B cell (primary cell): ENCODE data around the gene IFT122. TPM values are rescaled to one million over a fixed set of nuclear protein-coding genes. Genes with fewer than 3 reads are reported as not detected.
"Not testable (repeated sequence)": the region's sequence is repeated elsewhere in the genome, so short reads cannot be mapped to it uniquely, and the experiment has no call there.

Experiments used
- ATAC-seq: fragments of 200-7000 bp; cut with Tn5 transposase; one replicate; pipeline ENCODE4 v1.10.0; 2021; ENCODE audit warnings: low read depth, mild to moderate bottlenecking, moderate number of reproducible peaks, moderate library complexity
- CTCF ChIA-PET: fragments of 350-600 bp; sonication (Branson Sonifier 250); formaldehyde crosslinking; loops from one replicate; lab custom pipeline; 2021; ENCODE audit warnings: antibody characterized with exemption, inconsistent platforms; lab: Charles Lee
- POLR2A ChIA-PET: fragments of 350-600 bp; sonication (Branson Sonifier 250); formaldehyde crosslinking; loops from one replicate; lab custom pipeline; 2021; ENCODE audit warnings: antibody characterized with exemption; lab: Charles Lee
- DNase-seq: peaks from one replicate; pipeline ENCODE4 v3.0.0; 2013
- H2AFZ ChIP-seq: 2 replicates; pipeline ENCODE4 v1.6.1; 2012; ENCODE audit warnings: mild to moderate bottlenecking, low read depth, low read length; ENCODE audit not compliant: insufficient read depth, poor library complexity, severe bottlenecking
- H3K27ac ChIP-seq, 2 donors: 1 replicate in 1 of 2; 2 replicates in 1 of 2; pipeline ENCODE4 v1.5.1; 2012 to 2013; ENCODE audit warnings: low read length in 2 of 2, mild to moderate bottlenecking in 2 of 2, moderate library complexity in 1 of 2
- H3K27me3 ChIP-seq, 4 experiments: fragments of 200-600 bp in 1 of 4; sonication (generic) in 1 of 4; replicated peaks in 1 of 4; 1 replicate in 2 of 4; 2 replicates in 2 of 4; pipeline versions ENCODE4 v1.6.1 to v1.7.0; 2013 to 2016; ENCODE audit warnings: low read length in 3 of 4, mild to moderate bottlenecking in 2 of 4, mixed read lengths in 1 of 4, moderate library complexity in 1 of 4; ENCODE audit not compliant: insufficient read depth in 4 of 4, control insufficient read depth in 3 of 4; ENCODE audit errors: control extremely low read depth in 1 of 4
- H3K36me3 ChIP-seq, 2 experiments: replicated peaks in 1 of 2; 1 replicate in 1 of 2; 2 replicates in 1 of 2; pipeline versions ENCODE4 v1.6.1 to v1.7.1; 2013; ENCODE audit warnings: low read length in 1 of 2; ENCODE audit not compliant: insufficient read depth in 2 of 2, control insufficient read depth in 1 of 2; ENCODE audit errors: control extremely low read depth in 1 of 2, extremely low read depth in 1 of 2
- H3K4me1 ChIP-seq, 2 donors: fragments of 200-600 bp in 1 of 2; sonication (generic) in 1 of 2; 1 replicate in 1 of 2; 2 replicates in 1 of 2; pipeline versions ENCODE4 v1.5.1 to v1.6.1; 2013 to 2017; ENCODE audit warnings: low read length in 2 of 2; ENCODE audit not compliant: control insufficient read depth in 2 of 2, insufficient read depth in 2 of 2
- H3K4me2 ChIP-seq: replicated peaks from 2 replicates; pipeline ENCODE3; 2012; ENCODE audit warnings: mild to moderate bottlenecking, low read depth, low read length; ENCODE audit not compliant: poor library complexity, severe bottlenecking
- H3K4me3 ChIP-seq, 5 experiments: fragments of 200-600 bp in 1 of 5; sonication (generic) in 1 of 5; 1 replicate in 3 of 5; 2 replicates in 2 of 5; pipeline versions ENCODE4 v1.5.1 to v1.7.0; 2011 to 2016; ENCODE audit warnings: low read length in 4 of 5, mild to moderate bottlenecking in 4 of 5, low read depth in 2 of 5, control low read depth in 1 of 5, moderate library complexity in 1 of 5; ENCODE audit not compliant: insufficient read depth in 1 of 5; ENCODE audit errors: control extremely low read depth in 1 of 5, extremely low read depth in 1 of 5
- H3K79me2 ChIP-seq: fragments of 200-600 bp; sonication (generic); one replicate; pipeline ENCODE4 v1.6.0; 2016; ENCODE audit warnings: low read length; ENCODE audit not compliant: control insufficient read depth, insufficient read depth
- H3K9ac ChIP-seq: fragments of 200-600 bp; sonication (generic); 2 replicates; pipeline ENCODE4 v1.6.1; 2017; ENCODE audit warnings: mild to moderate bottlenecking, low read length, moderate library complexity
- H3K9me3 ChIP-seq, 3 donors: one replicate each; pipeline versions ENCODE4 v1.6.1 to v1.7.1; 2013; ENCODE audit warnings: low read length in 2 of 3; ENCODE audit not compliant: control insufficient read depth in 2 of 3, insufficient read depth in 1 of 3; ENCODE audit errors: control extremely low read depth in 1 of 3
- H4K20me1 ChIP-seq: 2 replicates; pipeline ENCODE4 v1.6.0; 2012; ENCODE audit warnings: mild to moderate bottlenecking, low read length; ENCODE audit not compliant: insufficient read depth, control insufficient read depth, poor library complexity, severe bottlenecking
- H3K27ac Mint-ChIP-seq: one replicate; pipeline ENCODE4 v1.8.0; 2021; ENCODE audit warnings: mixed read lengths
- H3K27me3 Mint-ChIP-seq: one replicate; pipeline ENCODE4 v1.8.0; 2021; ENCODE audit warnings: mixed read lengths
- H3K4me1 Mint-ChIP-seq: one replicate; pipeline ENCODE4 v1.8.0; 2021; ENCODE audit warnings: mixed read lengths
- H3K4me3 Mint-ChIP-seq: one replicate; pipeline ENCODE4 v1.8.0; 2021; ENCODE audit warnings: mixed read lengths
- H3K9me3 Mint-ChIP-seq: one replicate; pipeline ENCODE4 v1.8.0; 2022; ENCODE audit warnings: mixed read lengths; ENCODE audit not compliant: insufficient read depth
- EZH2 ChIP-seq: IDR thresholded peaks from 2 replicates; pipeline ENCODE4 v1.6.1; 2012; ENCODE audit warnings: borderline replicate concordance, low read depth, mild to moderate bottlenecking, moderate library complexity, low read length; ENCODE audit not compliant: insufficient read depth, poor library complexity, severe bottlenecking
- WGBS: methylation state at CpG from one replicate; pipeline ENCODE4 v1.1.5; 2013; ENCODE audit warnings: missing lambda C conversion rate; ENCODE audit not compliant: insufficient coverage; 5-methylcytosine and 5-hydroxymethylcytosine counted together
- intact Hi-C: fragments of 100-400 bp; cut with micrococcal nuclease; formaldehyde crosslinking; loops from one replicate; pipeline ENCODE4 v1.10.0; 2022
- polyA plus RNA-seq: library from polyadenylated mRNA; depleted of rRNA; stranded (reverse); fragments of >200 nt; gene quantifications from 2 replicates; pipeline ENCODE4 v1.2.3, GENCODE V29; 2012
- total RNA-seq, 2 donors: library from RNA; stranded (reverse); fragments of 120-200 nt in 1 of 2; gene quantifications; 1 replicate in 1 of 2; 2 replicates in 1 of 2; pipeline versions ENCODE4 v1.2.3 to v1.2.4, GENCODE V29; 2013 to 2022
- TF ChIP-seq, protein P1 (sequence below): fragments of 200-600 bp; IDR thresholded peaks from one replicate; pipeline ENCODE4 v1.8.0; 2022; ENCODE audit warnings: antibody characterized with exemption, mild to moderate bottlenecking

IFT122 gene
- total and polyA plus RNA-seq, 2 donors (not counting 1 experiment from before 2014, with no cell fraction given): 14.0 to 34.3 TPM

DNA sequence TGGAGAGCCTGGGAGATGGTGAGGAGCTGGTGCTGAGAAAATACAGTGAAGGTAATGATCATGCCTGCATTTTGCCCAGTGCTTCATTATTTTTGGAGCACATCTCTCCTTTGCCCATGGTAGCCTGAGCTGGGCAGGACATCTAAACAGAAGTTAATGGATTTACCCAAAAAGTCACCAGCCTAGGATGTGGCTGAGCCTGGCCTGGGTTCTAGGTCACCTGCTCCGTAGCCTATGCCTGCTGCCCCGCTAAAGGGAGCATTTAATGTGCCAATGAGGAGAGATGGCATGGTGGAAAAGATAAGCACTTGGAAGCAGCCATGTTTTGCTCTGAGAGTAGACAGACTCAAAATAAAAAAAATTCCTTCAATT lies 46.6 kb downstream of the IFT122 start:
- POLR2A ChIA-PET: no interaction called here
- peaks cover 0 to 3% of the 10 kb centered on the region in 2 donors for H3K4me1 ChIP-seq

DNA sequence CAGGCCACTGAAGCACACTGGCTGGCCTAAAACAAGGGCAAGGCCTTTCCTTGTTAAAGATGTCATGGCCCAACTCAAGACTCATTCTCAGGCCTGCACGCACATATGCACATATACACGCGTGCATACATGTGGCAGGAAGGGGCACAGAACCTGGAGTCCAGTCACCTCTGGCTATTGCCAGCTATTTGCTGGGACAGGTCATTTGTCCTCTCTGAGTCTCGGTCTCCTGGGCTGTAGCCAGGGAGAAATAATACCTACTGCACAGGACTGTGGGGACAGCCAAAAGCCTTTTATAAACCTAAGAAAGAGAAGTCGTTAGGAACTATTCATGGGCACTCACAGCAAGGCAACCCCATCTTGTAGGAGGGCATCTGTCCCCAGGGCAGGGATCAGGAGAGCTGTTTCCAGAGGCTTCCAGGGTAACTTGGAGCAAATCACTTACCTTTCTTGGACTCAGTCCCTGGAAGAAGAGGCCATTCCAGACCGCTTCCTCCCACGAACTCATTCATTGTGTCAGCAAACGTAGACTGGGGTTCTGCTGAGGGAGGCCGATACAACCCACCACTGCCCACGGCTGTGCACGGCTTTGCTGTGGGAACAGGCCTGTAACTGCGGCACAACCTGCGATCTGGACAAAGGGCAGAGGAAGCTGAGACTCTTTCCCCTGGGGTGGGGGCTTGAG lies 47.3 kb downstream of the IFT122 start:
- Mint-ChIP-seq H3K4me3 (no peak overlapping the region), H3K27me3 (no peaks in the 10 kb centered on the region), H3K27ac (no peak overlapping the region), H3K4me1 (peaks cover 2% of the 10 kb centered on the region), H3K9me3 (no peaks in the 10 kb centered on the region)
- DNase-seq: no peak
- H3K9me3 ChIP-seq: no peaks in the 10 kb centered on the region
- no peak overlapping the region for H3K4me3 ChIP-seq
- H3K4me2 ChIP-seq: no peak overlapping the region
- no peaks in the 10 kb centered on the region for H4K20me1 ChIP-seq
- no peak overlapping the region for H3K9ac ChIP-seq
- no peaks in the 10 kb centered on the region for H3K27me3 ChIP-seq
- WGBS: 98% methylated on average over 11 of the region's 13 CpGs
- TF ChIP-seq EZH2: no peak
- TF ChIP-seq, protein P1, sequence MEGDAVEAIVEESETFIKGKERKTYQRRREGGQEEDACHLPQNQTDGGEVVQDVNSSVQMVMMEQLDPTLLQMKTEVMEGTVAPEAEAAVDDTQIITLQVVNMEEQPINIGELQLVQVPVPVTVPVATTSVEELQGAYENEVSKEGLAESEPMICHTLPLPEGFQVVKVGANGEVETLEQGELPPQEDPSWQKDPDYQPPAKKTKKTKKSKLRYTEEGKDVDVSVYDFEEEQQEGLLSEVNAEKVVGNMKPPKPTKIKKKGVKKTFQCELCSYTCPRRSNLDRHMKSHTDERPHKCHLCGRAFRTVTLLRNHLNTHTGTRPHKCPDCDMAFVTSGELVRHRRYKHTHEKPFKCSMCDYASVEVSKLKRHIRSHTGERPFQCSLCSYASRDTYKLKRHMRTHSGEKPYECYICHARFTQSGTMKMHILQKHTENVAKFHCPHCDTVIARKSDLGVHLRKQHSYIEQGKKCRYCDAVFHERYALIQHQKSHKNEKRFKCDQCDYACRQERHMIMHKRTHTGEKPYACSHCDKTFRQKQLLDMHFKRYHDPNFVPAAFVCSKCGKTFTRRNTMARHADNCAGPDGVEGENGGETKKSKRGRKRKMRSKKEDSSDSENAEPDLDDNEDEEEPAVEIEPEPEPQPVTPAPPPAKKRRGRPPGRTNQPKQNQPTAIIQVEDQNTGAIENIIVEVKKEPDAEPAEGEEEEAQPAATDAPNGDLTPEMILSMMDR: no peak
- H3K36me3 ChIP-seq: peaks cover 0 to 2% of the 10 kb centered on the region in 2 experiments
- intact Hi-C loops: no loop called here
- H3K79me2 ChIP-seq: no peaks in the 10 kb centered on the region
- no peak overlapping the region for H2AFZ ChIP-seq
- ChIA-PET CTCF (interaction anchor here (0.6 to 3.0 kb wide), 5 partner anchors 38 to 349 kb away, joined by 3 to 15 read pairs (median 3); no protein-coding TSS in a partner anchor), POLR2A (no interaction called here)
- H3K27ac ChIP-seq: no peak overlapping the region
- H3K4me1 ChIP-seq: peaks cover 0 to 3% of the 10 kb centered on the region in 2 donors
- no peak for ATAC-seq

More for the DNA sequence above, 46.6 kb downstream of the IFT122 start:
- no peak for ATAC-seq
- Histone ChIP-seq H2AFZ (no peak overlapping the region), H3K27me3 (no peaks in the 10 kb centered on the region), H4K20me1 (no peaks in the 10 kb centered on the region), H3K4me3 (no peak overlapping the region), H3K4me2 (no peak overlapping the region), H3K9me3 (no peaks in the 10 kb centered on the region), H3K79me2 (no peaks in the 10 kb centered on the region), H3K9ac (no peak overlapping the region), H3K36me3 (peaks cover 0 to 2% of the 10 kb centered on the region in 2 experiments), H3K27ac (no peak overlapping the region)
- Mint-ChIP-seq H3K27me3 (no peaks in the 10 kb centered on the region), H3K4me1 (peaks cover 2% of the 10 kb centered on the region), H3K9me3 (no peaks in the 10 kb centered on the region), H3K27ac (no peak overlapping the region), H3K4me3 (no peak overlapping the region)
- intact Hi-C loops: no loop called here
- no peak for TF ChIP-seq EZH2
- TF ChIP-seq, protein P1: no peak
- WGBS: 100% methylated on average over 2 of the region's 2 CpGs
- no peak for DNase-seq
- CTCF ChIA-PET: interaction anchor here (1.2 to 3.0 kb wide), 5 partner anchors 39 to 350 kb away, joined by 3 to 15 read pairs (median 4); no protein-coding TSS in a partner anchor

DNA sequence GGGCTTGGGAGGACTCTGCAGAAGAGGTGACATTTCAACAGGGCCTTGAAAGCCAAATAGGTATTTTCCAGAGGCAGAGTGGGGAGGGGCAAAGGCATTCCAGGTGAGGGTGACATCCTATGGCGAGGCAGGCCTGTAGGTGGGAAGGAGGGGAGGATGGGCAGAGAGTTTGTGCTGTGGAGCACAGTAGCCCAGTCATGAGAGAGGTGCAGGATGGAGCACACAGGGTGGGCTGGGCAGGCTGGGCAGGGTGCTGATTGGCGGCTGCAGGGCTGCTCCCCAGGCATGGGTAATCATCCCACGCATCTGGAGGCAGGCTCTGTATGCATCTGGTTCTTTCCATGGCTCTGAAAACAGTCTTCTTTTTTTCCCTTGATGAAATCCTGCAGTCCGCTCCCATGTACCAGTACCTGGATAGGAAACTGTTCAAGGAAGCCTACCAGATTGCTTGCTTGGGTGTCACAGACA lies 47.9 kb downstream of the IFT122 start:
- H3K27me3 Mint-ChIP-seq, H2AFZ ChIP-seq, H3K4me1 ChIP-seq, POLR2A ChIA-PET, H4K20me1 ChIP-seq, H3K27ac ChIP-seq, DNase-seq, ATAC-seq, H3K4me1 Mint-ChIP-seq, H3K9me3 Mint-ChIP-seq, H3K79me2 ChIP-seq, H3K4me3 Mint-ChIP-seq, H3K9ac ChIP-seq, H3K4me3 ChIP-seq, H3K4me2 ChIP-seq, H3K36me3 ChIP-seq, H3K9me3 ChIP-seq, H3K27ac Mint-ChIP-seq, intact Hi-C loops, H3K27me3 ChIP-seq: not testable (repeated sequence)
- CTCF ChIA-PET: interaction anchor here (0.6 to 1.2 kb wide), 2 partner anchors 284 to 343 kb away, joined by 3 read pairs; no protein-coding TSS in a partner anchor
- WGBS: 100% methylated on average over 4 of the region's 4 CpGs
